GM12878 (cell line): ENCODE results near the gene MITD1. TPM values are rescaled to one million over a fixed set of nuclear protein-coding genes. Genes with fewer than 3 reads are reported as not detected.

Source experiments
- CHD2 ChIP-seq: IDR thresholded peaks from 2 replicates; pipeline ENCODE4 v1.6.1; 2011; ENCODE audit warnings: low read depth, low read length, improper control_type of control experiment, borderline replicate concordance
- CREM ChIP-seq: IDR thresholded peaks from 2 replicates; pipeline ENCODE4 v1.6.1; 2014; ENCODE audit warnings: antibody characterized with exemption, low read depth
- CTCF ChIP-seq, 3 experiments: IDR thresholded peaks in 2 of 3; conservative IDR thresholded peaks in 1 of 3; 2 replicates each; pipeline ENCODE4 v1.5.1; 2011; ENCODE audit warnings: low read depth in 3 of 3, low read length in 3 of 3, mild to moderate bottlenecking in 3 of 3, control low read depth in 2 of 3, moderate library complexity in 2 of 3, inconsistent platforms in 1 of 3, mixed read lengths in 1 of 3; ENCODE audit not compliant: control insufficient read depth in 2 of 3, insufficient read depth in 1 of 3; ENCODE audit errors: extremely low read depth in 1 of 3
- FOS ChIP-seq: IDR thresholded peaks from 3 replicates; pipeline ENCODE4 v1.6.1; 2011; ENCODE audit warnings: borderline replicate concordance; ENCODE audit not compliant: insufficient read length; ENCODE audit errors: extremely low read depth
- HDGF ChIP-seq: fragments of 450-650 bp; IDR thresholded peaks from 2 replicates; pipeline ENCODE4 v1.6.1; 2016; ENCODE audit warnings: antibody characterized with exemption
- JUNB ChIP-seq: IDR thresholded peaks from 2 replicates; pipeline ENCODE4 v1.6.1; 2016; ENCODE audit warnings: antibody characterized with exemption, mild to moderate bottlenecking
- MEF2B ChIP-seq: fragments of 450-650 bp; IDR thresholded peaks from 2 replicates; pipeline ENCODE4 v1.6.1; 2018; ENCODE audit warnings: mild to moderate bottlenecking, moderate library complexity; ENCODE audit not compliant: partially characterized antibody, poor library complexity, severe bottlenecking
- MTA3 ChIP-seq: IDR thresholded peaks from 2 replicates; pipeline ENCODE4 v1.6.1; 2012; ENCODE audit warnings: low read length, inconsistent platforms, borderline replicate concordance
- NFXL1 ChIP-seq: fragments of 450-650 bp; IDR thresholded peaks from 2 replicates; pipeline ENCODE4 v1.6.1; 2017; ENCODE audit warnings: antibody characterized with exemption, mild to moderate bottlenecking, borderline replicate concordance
- PAX5 ChIP-seq: IDR thresholded peaks from 2 replicates; pipeline ENCODE4 v1.6.1; 2011; ENCODE audit warnings: low read depth, low read length, borderline replicate concordance
- SUPT20H ChIP-seq: IDR thresholded peaks from 2 replicates; pipeline ENCODE4 v1.6.1; 2011; ENCODE audit warnings: low read depth, mild to moderate bottlenecking, low read length, moderate library complexity, borderline replicate concordance; ENCODE audit not compliant: control insufficient read depth
- ZNF384 ChIP-seq: IDR thresholded peaks from 2 replicates; pipeline ENCODE4 v1.6.1; 2012; ENCODE audit warnings: low read depth, mild to moderate bottlenecking, low read length, improper control_type of control experiment, borderline replicate concordance
- ZNF622 ChIP-seq: fragments of 450-650 bp; IDR thresholded peaks from 2 replicates; pipeline ENCODE4 v1.6.1; 2017; ENCODE audit warnings: mild to moderate bottlenecking, inconsistent platforms
- polyA plus RNA-seq, 11 experiments: library from polyadenylated mRNA; depleted of rRNA in 4 of 11; unstranded in 6 of 11; stranded (reverse) in 5 of 11; fragments of >200 nt; fragmentation: Nextera tagmentation in 4 of 11; fragmentation: Illumina TruSeq in 1 of 11; extraction: Ambion mirVana in 4 of 11; extraction: Trizol in 1 of 11; gene quantifications; 1 replicate in 1 of 11; 2 replicates in 10 of 11; pipeline versions ENCODE4 v1.2.1 to v1.2.3, GENCODE V29; 2011 to 2016; ENCODE audit warnings: inconsistent platforms in 2 of 11, missing spikeins in 2 of 11, low read depth in 1 of 11
- total RNA-seq, 4 experiments: library from RNA; depleted of rRNA in 3 of 4; stranded (reverse); fragments of >200 nt in 3 of 4; fragmentation: Illumina TruSeq in 1 of 4; extraction: Trizol in 1 of 4; gene quantifications; 2 replicates each; pipeline versions ENCODE4 v1.2.1 to v1.2.3, GENCODE V29; 2013 to 2021
- TF ChIP-seq, protein P1 (sequence below): fragments of 450-650 bp; formaldehyde crosslinking; IDR thresholded peaks from 2 replicates; pipeline ENCODE4 v1.4.0; 2020; ENCODE audit warnings: mild to moderate bottlenecking, moderate library complexity
- TF ChIP-seq, protein P2 (sequence below): fragments of 450-650 bp; IDR thresholded peaks from 2 replicates; pipeline ENCODE4 v1.6.1; 2014; ENCODE audit warnings: mild to moderate bottlenecking
- TF ChIP-seq, protein P3 (sequence below): IDR thresholded peaks from 2 replicates; pipeline ENCODE4 v1.6.1; 2011; ENCODE audit warnings: borderline replicate concordance, low read depth, mild to moderate bottlenecking, moderate library complexity, low read length; ENCODE audit not compliant: insufficient read depth, poor library complexity, severe bottlenecking
- TF ChIP-seq, protein P4 (sequence below): fragments of 450-650 bp; IDR thresholded peaks from 2 replicates; pipeline ENCODE4 v1.6.1; 2017; ENCODE audit warnings: low read depth, mild to moderate bottlenecking, moderate library complexity

MITD1 gene
- total and polyA plus RNA-seq, 10 of the 15 experiments (the other 5 are each of a cell fraction or from before 2014, with no cell fraction given), result 33.0 to 116 (median 63.5) TPM

- TF ChIP-seq HDGF, result peak; percentile 91; the same call in 1 of the 2 replicates
- TF ChIP-seq MEF2B, result peak; percentile 84
- TF ChIP-seq, protein P1, sequence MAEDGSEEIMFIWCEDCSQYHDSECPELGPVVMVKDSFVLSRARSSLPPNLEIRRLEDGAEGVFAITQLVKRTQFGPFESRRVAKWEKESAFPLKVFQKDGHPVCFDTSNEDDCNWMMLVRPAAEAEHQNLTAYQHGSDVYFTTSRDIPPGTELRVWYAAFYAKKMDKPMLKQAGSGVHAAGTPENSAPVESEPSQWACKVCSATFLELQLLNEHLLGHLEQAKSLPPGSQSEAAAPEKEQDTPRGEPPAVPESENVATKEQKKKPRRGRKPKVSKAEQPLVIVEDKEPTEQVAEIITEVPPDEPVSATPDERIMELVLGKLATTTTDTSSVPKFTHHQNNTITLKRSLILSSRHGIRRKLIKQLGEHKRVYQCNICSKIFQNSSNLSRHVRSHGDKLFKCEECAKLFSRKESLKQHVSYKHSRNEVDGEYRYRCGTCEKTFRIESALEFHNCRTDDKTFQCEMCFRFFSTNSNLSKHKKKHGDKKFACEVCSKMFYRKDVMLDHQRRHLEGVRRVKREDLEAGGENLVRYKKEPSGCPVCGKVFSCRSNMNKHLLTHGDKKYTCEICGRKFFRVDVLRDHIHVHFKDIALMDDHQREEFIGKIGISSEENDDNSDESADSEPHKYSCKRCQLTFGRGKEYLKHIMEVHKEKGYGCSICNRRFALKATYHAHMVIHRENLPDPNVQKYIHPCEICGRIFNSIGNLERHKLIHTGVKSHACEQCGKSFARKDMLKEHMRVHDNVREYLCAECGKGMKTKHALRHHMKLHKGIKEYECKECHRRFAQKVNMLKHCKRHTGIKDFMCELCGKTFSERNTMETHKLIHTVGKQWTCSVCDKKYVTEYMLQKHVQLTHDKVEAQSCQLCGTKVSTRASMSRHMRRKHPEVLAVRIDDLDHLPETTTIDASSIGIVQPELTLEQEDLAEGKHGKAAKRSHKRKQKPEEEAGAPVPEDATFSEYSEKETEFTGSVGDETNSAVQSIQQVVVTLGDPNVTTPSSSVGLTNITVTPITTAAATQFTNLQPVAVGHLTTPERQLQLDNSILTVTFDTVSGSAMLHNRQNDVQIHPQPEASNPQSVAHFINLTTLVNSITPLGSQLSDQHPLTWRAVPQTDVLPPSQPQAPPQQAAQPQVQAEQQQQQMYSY (CRISPR knock-in tag), result no peak
- no peak for TF ChIP-seq ZNF384
- no peak for TF ChIP-seq JUNB
- TF ChIP-seq NFXL1, result no peak
- TF ChIP-seq, protein P2, sequence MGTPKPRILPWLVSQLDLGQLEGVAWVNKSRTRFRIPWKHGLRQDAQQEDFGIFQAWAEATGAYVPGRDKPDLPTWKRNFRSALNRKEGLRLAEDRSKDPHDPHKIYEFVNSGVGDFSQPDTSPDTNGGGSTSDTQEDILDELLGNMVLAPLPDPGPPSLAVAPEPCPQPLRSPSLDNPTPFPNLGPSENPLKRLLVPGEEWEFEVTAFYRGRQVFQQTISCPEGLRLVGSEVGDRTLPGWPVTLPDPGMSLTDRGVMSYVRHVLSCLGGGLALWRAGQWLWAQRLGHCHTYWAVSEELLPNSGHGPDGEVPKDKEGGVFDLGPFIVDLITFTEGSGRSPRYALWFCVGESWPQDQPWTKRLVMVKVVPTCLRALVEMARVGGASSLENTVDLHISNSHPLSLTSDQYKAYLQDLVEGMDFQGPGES, result no peak
- no peak for TF ChIP-seq ZNF622
- peak; percentile 17; the same call in 1 of the 2 replicates for TF ChIP-seq MTA3
- TF ChIP-seq FOS, result no peak
- TF ChIP-seq CHD2, result peak; percentile 64; the same call in 1 of the 2 replicates
- no peak for TF ChIP-seq SUPT20H
- no peak for TF ChIP-seq CTCF (IDR thresholded peaks at IDR 0.05 in 2 of 3, conservative IDR thresholded peaks at IDR 0.05 in 1 of 3; ENCODE audit: control insufficient read depth in 2 of 3, extremely low read depth in 1 of 3, insufficient read depth in 1 of 3, low read depth in 3 of 3, low read length in 3 of 3)
- peak; percentile 92 for TF ChIP-seq CREM
- peak; percentile 93 for TF ChIP-seq PAX5
- TF ChIP-seq, protein P3, sequence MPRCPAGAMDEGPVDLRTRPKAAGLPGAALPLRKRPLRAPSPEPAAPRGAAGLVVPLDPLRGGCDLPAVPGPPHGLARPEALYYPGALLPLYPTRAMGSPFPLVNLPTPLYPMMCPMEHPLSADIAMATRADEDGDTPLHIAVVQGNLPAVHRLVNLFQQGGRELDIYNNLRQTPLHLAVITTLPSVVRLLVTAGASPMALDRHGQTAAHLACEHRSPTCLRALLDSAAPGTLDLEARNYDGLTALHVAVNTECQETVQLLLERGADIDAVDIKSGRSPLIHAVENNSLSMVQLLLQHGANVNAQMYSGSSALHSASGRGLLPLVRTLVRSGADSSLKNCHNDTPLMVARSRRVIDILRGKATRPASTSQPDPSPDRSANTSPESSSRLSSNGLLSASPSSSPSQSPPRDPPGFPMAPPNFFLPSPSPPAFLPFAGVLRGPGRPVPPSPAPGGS, result peak; percentile 84
- TF ChIP-seq, protein P4, sequence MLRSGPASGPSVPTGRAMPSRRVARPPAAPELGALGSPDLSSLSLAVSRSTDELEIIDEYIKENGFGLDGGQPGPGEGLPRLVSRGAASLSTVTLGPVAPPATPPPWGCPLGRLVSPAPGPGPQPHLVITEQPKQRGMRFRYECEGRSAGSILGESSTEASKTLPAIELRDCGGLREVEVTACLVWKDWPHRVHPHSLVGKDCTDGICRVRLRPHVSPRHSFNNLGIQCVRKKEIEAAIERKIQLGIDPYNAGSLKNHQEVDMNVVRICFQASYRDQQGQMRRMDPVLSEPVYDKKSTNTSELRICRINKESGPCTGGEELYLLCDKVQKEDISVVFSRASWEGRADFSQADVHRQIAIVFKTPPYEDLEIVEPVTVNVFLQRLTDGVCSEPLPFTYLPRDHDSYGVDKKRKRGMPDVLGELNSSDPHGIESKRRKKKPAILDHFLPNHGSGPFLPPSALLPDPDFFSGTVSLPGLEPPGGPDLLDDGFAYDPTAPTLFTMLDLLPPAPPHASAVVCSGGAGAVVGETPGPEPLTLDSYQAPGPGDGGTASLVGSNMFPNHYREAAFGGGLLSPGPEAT, result peak; percentile 74; the same call in 1 of the 2 replicates
Observed at GRCh38 chr2:99154643-99155536, 26.0 kb downstream of the MITD1 start, which contains the start of the genes LIPT1 and TSGA10 (continued).
